ENCODE results near the gene CLCA1.

GRCh38 chr1:86502721-86503405 lies 34.1 kb downstream of the CLCA1 start:
- TF ChIP-seq, protein P1, sequence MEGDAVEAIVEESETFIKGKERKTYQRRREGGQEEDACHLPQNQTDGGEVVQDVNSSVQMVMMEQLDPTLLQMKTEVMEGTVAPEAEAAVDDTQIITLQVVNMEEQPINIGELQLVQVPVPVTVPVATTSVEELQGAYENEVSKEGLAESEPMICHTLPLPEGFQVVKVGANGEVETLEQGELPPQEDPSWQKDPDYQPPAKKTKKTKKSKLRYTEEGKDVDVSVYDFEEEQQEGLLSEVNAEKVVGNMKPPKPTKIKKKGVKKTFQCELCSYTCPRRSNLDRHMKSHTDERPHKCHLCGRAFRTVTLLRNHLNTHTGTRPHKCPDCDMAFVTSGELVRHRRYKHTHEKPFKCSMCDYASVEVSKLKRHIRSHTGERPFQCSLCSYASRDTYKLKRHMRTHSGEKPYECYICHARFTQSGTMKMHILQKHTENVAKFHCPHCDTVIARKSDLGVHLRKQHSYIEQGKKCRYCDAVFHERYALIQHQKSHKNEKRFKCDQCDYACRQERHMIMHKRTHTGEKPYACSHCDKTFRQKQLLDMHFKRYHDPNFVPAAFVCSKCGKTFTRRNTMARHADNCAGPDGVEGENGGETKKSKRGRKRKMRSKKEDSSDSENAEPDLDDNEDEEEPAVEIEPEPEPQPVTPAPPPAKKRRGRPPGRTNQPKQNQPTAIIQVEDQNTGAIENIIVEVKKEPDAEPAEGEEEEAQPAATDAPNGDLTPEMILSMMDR (IDR thresholded peaks at IDR 0.05; ENCODE audit: poor library complexity), result peak; percentile 33
- TF ChIP-seq EZH2phosphoT487 (IDR thresholded peaks at IDR 0.05; ENCODE audit: low read depth, severe bottlenecking, unreplicated experiment), result no peak
